Neuronal stem cell (in vitro differentiated cells): ENCODE measurements around the gene CENPM.

Experiments
- DNase-seq: peaks from one replicate; pipeline ENCODE4 v3.0.0-alpha.2; 2013; ENCODE audit warnings: low spot score
- H2AFZ ChIP-seq: one replicate; pipeline ENCODE4 v1.6.1; 2013; ENCODE audit warnings: mild to moderate bottlenecking, low read length, inconsistent platforms
- H2AK5ac ChIP-seq: 2 replicates; pipeline ENCODE4 v1.6.1; 2013; ENCODE audit warnings: low read depth, mild to moderate bottlenecking, inconsistent platforms, low read length, moderate library complexity, mixed read lengths
- H2BK120ac ChIP-seq: 2 replicates; pipeline ENCODE4 v1.6.1; 2013; ENCODE audit warnings: low read depth, mild to moderate bottlenecking, inconsistent platforms, low read length, moderate library complexity, mixed read lengths
- H2BK12ac ChIP-seq: one replicate; pipeline ENCODE4 v1.6.1; 2013; ENCODE audit warnings: low read length, inconsistent platforms
- H2BK15ac ChIP-seq: 2 replicates; pipeline ENCODE4 v1.6.1; 2013; ENCODE audit warnings: mild to moderate bottlenecking, low read length, inconsistent platforms, mixed read lengths
- H2BK5ac ChIP-seq: one replicate; pipeline ENCODE4 v1.6.1; 2013; ENCODE audit warnings: inconsistent platforms, mild to moderate bottlenecking, low read length, moderate library complexity
- H3K14ac ChIP-seq: one replicate; pipeline ENCODE4 v1.6.1; 2013; ENCODE audit warnings: low read length, inconsistent platforms
- H3K18ac ChIP-seq: 2 replicates; pipeline ENCODE4 v1.6.1; 2013; ENCODE audit warnings: low read length, inconsistent platforms
- H3K23ac ChIP-seq: 2 replicates; pipeline ENCODE4 v1.6.1; 2013; ENCODE audit warnings: low read depth, mild to moderate bottlenecking, mixed read lengths, low read length, inconsistent platforms; ENCODE audit not compliant: poor library complexity
- H3K27ac ChIP-seq: replicated peaks from 3 replicates; pipeline ENCODE4 v1.5.1; 2013; ENCODE audit warnings: low read length, inconsistent platforms
- H3K27me3 ChIP-seq, 3 experiments: 2 replicates each; pipeline ENCODE4 v1.6.1; 2013; ENCODE audit warnings: low read length in 3 of 3, mild to moderate bottlenecking in 2 of 3, inconsistent platforms in 1 of 3, low read depth in 1 of 3, mixed read lengths in 1 of 3, moderate library complexity in 1 of 3; ENCODE audit not compliant: control insufficient read depth in 3 of 3, insufficient read depth in 3 of 3
- H3K36me3 ChIP-seq, 2 donors: replicated peaks in 1 of 2; 2 replicates each; pipeline ENCODE4 v1.6.1; 2013; ENCODE audit warnings: low read length in 2 of 2; ENCODE audit not compliant: control insufficient read depth in 2 of 2, insufficient read depth in 2 of 2
- H3K4ac ChIP-seq: 2 replicates; pipeline ENCODE4 v1.6.1; 2013; ENCODE audit warnings: inconsistent platforms, mild to moderate bottlenecking, low read length, moderate library complexity
- H3K4me1 ChIP-seq, 2 donors: 1 replicate in 1 of 2; 2 replicates in 1 of 2; pipeline ENCODE4 v1.6.1; 2013; ENCODE audit warnings: low read length in 2 of 2, low read depth in 1 of 2; ENCODE audit not compliant: control insufficient read depth in 2 of 2, insufficient read depth in 1 of 2
- H3K4me2 ChIP-seq: one replicate; pipeline ENCODE4 v1.6.1; 2013; ENCODE audit warnings: mild to moderate bottlenecking, low read length, inconsistent platforms; ENCODE audit not compliant: insufficient read depth, poor library complexity, severe bottlenecking
- H3K4me3 ChIP-seq, 2 donors: 2 replicates each; pipeline ENCODE4 v1.5.1; 2013; ENCODE audit warnings: low read length in 2 of 2, mild to moderate bottlenecking in 2 of 2, inconsistent platforms in 1 of 2, moderate library complexity in 1 of 2
- H3K79me1 ChIP-seq: one replicate; pipeline ENCODE4 v1.6.1; 2013; ENCODE audit warnings: low read depth, mild to moderate bottlenecking, inconsistent platforms, low read length, moderate library complexity
- H3K9ac ChIP-seq: one replicate; pipeline ENCODE4 v1.6.1; 2013; ENCODE audit warnings: mild to moderate bottlenecking, low read depth, low read length, inconsistent platforms; ENCODE audit not compliant: poor library complexity
- H3K9me3 ChIP-seq, 2 donors: replicated peaks in 1 of 2; 2 replicates each; pipeline versions ENCODE3 to v1.6.1; 2013; ENCODE audit warnings: low read length in 2 of 2, mild to moderate bottlenecking in 2 of 2, inconsistent platforms in 1 of 2, low read depth in 1 of 2, mixed read lengths in 1 of 2, moderate library complexity in 1 of 2; ENCODE audit not compliant: control insufficient read depth in 2 of 2, insufficient read depth in 1 of 2
- H4K8ac ChIP-seq: one replicate; pipeline ENCODE4 v1.6.1; 2013; ENCODE audit warnings: low read depth, mild to moderate bottlenecking, inconsistent platforms, low read length, moderate library complexity
- H4K91ac ChIP-seq: one replicate; pipeline ENCODE4 v1.6.1; 2013; ENCODE audit warnings: low read length, low read depth, mild to moderate bottlenecking, inconsistent platforms; ENCODE audit not compliant: poor library complexity
- WGBS, 2 donors: extraction: QIAGEN DNeasy Blood & Tissue Kit; methylation state at CpG; one replicate each; pipeline ENCODE4 v1.1.7; 2013; ENCODE audit warnings: missing lambda C conversion rate in 2 of 2, mixed read lengths in 1 of 2; ENCODE audit not compliant: insufficient read length in 2 of 2, insufficient replicate concordance in 1 of 2; ENCODE audit errors: extremely low coverage in 2 of 2; 5-methylcytosine and 5-hydroxymethylcytosine counted together

CENPM gene

DNA sequence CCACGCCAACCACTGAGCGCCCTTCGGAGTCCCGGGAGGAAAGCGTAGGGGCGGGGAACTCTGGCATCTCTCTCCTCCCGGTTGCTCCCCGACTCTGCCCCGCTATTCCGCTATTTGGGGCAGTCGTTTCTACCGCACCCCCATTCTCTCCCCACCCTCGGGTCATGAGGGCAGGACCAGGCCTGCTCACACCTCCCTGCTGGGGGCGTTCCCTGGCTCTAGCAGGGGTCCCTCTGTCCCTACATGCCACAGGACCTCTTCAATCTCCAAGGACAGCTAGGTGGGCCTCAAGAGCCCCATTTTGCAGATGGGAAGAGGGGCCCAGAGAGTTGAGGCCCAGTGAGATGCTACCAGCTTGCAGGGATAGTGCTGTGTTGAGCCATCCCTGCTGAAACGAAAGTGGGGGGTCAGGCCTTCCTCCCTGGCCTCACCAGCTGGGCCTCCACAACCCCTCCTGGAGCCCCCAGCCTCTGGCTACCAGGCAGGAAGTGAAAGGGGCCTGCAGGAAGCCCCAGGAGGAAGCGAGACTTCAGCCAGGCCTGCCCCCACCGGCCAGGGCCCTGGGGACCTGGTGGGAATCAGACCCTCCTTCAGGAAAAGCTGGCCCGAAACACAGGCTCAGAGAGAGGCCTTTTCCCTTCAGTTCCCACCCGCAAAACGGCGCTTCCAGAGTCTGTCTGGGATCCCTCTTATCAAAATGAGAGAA lies 26.5 kb downstream of the CENPM start:
- Histone ChIP-seq H3K9me3 (no peaks in the 10 kb centered on the region), H3K27me3 (peaks cover 32 to 73% (median 33%) of the 10 kb centered on the region in 3 experiments), H3K4me1 (peaks cover 3 to 6% of the 10 kb centered on the region in 2 donors), H3K9ac (peak overlapping the region; percentile 60), H2BK15ac (no peak overlapping the region), H3K23ac (no peak overlapping the region), H3K18ac (peak overlapping the region; percentile 71), H2AFZ (no peak overlapping the region), H3K4me2 (peak overlapping the region; percentile 18), H3K14ac (peak overlapping the region; percentile 21), H2BK120ac (no peak overlapping the region), H3K4ac (no peak overlapping the region), H2AK5ac (peak overlapping the region; percentile 70), H4K91ac (no peak overlapping the region), H4K8ac (no peak overlapping the region), H2BK12ac (no peak overlapping the region), H3K79me1 (no peaks in the 10 kb centered on the region), H3K27ac (no peak overlapping the region), H2BK5ac (no peak overlapping the region), H3K4me3 (no peak overlapping the region), H3K36me3 (no peaks in the 10 kb centered on the region)
- no CpG with 5 or more reads among the region's 21 CpGs for WGBS, 2 donors
- no peak for DNase-seq

GRCh38 chr22:41919357-41920224 lies 27.4 kb downstream of the CENPM start:
- no peak overlapping the region for H2BK12ac ChIP-seq
- H3K4me1 ChIP-seq = peaks cover 2 to 5% of the 10 kb centered on the region in 2 donors
- H4K91ac ChIP-seq = no peak overlapping the region
- no peak overlapping the region for H2BK120ac ChIP-seq
- no peak overlapping the region for H3K4ac ChIP-seq
- H3K18ac ChIP-seq = peak overlapping the region; percentile 89
- H3K23ac ChIP-seq = peak overlapping the region; percentile 93
- peak overlapping the region; percentile 68 for H2AFZ ChIP-seq
- no CpG with 5 or more reads among the region's 62 CpGs for whole genome bisulfite sequencing, 2 donors
- H3K14ac ChIP-seq = peak overlapping the region; percentile 25
- no peak for DNase-seq
- no peaks in the 10 kb centered on the region for H3K9me3 ChIP-seq
- H3K4me2 ChIP-seq = peak overlapping the region; percentile 62
- H3K4me3 ChIP-seq = peak overlapping the region in 1 of 2 donors; percentile 67
- no peak overlapping the region for H2BK5ac ChIP-seq
- no peak overlapping the region for H3K27ac ChIP-seq
- H4K8ac ChIP-seq = no peak overlapping the region
- no peaks in the 10 kb centered on the region for H3K79me1 ChIP-seq
- peak overlapping the region; percentile 70 for H3K9ac ChIP-seq
- H2BK15ac ChIP-seq = no peak overlapping the region
- peaks cover 37 to 75% (median 39%) of the 10 kb centered on the region in 3 experiments for H3K27me3 ChIP-seq
- H2AK5ac ChIP-seq = peak overlapping the region; percentile 5
- no peaks in the 10 kb centered on the region for H3K36me3 ChIP-seq

DNA sequence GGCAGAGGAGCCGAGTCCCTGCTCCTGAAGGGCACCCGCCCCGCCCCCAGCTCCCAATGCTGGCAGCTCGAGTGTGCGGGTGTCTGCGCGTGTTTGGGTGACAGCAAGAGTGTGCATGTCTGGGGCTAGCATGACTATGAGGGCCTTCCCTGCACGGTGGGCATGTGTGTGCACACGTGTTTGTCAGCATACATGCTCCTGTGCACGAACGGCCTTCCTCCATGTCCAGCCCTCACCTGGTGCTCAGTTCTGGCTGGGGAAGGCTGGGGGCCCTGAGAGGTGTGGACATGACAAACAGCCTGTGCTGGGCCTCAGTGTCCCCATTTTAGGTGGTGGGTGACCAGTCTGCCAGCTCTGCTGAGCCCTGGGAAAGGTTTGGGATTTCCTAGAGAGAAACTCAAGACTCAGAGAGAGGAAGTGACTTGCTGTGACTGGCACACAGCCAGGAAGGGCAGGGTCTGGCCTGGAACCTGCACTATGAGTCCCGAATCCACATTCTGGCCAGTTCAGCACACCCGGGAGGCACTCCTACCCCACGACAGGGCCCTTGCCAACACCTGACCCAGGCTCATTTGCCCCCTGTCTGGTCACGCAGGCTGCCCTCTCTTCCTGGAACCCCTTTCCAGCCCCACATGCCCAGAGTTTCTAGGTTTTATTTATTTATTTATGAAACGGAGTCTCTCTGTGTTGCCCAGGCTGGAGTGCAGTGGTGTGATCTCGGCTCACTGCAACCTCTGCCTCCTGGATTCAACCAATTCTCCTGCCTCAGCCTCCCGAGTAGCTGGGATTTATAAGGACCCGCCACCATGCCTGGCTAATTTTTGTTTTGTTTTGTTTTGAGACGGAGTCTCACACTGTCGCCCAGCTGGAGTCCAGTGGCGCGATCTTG lies 28.8 kb downstream of the CENPM start:
- Histone ChIP-seq H2AFZ (no peak overlapping the region), H3K79me1 (no peaks in the 10 kb centered on the region), H3K36me3 (no peaks in the 10 kb centered on the region), H3K4me2 (no peak overlapping the region), H3K27me3 (peaks cover 51 to 83% (median 53%) of the 10 kb centered on the region in 3 experiments), H3K4ac (no peak overlapping the region), H4K91ac (no peak overlapping the region), H3K9me3 (no peaks in the 10 kb centered on the region), H3K23ac (peak overlapping the region; percentile 6), H3K4me1 (peaks cover 2 to 5% of the 10 kb centered on the region in 2 donors), H2BK120ac (no peak overlapping the region), H3K9ac (no peak overlapping the region), H2BK5ac (peak overlapping the region; percentile 4), H2BK12ac (no peak overlapping the region), H3K4me3 (no peak overlapping the region), H3K18ac (no peak overlapping the region), H4K8ac (no peak overlapping the region), H2AK5ac (no peak overlapping the region), H2BK15ac (no peak overlapping the region), H3K14ac (peak overlapping the region; percentile 39), H3K27ac (no peak overlapping the region)
- no CpG with 5 or more reads among the region's 23 CpGs for WGBS, 2 donors
- DNase-seq = no peak
